ENCODE data around the gene SMG5.

The SMG5 gene

DNA sequence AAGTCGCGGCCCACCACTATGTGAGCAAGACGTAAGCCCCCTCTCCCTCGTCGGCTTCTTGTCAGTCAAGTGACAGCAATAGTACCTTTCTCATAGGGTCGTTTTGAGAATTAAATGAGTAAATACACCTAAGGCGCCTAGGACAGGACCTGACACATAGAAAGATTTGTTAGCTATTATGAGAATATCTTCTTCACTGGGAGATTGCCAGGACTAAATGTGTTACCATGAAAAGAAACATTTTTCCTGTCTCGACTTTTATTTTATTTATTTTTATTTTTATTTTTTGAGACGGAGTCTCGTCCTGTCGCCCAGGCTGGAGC lies 69.0 kb downstream of the SMG5 start:
- DNase-seq, result no peak

DNA sequence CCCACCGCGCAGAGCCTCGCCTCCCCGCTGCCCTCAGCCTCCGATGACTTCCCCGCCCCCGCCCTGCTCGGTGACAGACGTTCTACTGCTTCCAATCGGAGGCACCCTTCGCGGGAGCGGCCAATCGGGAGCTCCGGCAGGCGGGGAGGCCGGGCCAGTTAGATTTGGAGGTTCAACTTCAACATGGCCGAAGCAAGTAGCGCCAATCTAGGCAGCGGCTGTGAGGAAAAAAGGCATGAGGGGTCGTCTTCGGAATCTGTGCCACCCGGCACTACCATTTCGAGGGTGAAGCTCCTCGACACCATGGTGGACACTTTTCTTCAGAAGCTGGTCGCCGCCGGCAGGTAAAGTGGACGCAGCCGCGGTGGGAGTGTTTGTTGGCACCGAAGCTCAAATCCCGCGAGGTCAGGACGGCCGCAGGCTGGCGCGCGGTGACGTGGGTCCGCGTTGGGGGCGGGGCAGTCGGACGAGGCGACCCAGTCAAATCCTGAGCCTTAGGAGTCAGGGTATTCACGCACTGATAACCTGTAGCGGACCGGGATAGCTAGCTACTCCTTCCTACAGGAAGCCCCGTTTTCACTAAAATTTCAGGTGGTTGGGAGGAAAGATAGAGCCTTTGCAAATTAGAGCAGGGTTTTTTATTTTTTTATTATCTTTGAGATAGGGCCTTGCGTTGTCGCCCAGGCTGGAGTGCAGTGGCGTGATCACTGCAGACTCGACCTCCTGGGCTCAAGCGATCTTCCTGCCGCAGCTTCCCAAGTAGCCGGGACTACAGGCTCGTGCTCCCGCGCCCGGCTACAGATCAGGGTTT lies 69.6 kb downstream of the SMG5 start, which contains the start of gene PMF1:
PMF1 (plus strand) TSS at position 175 of the 811 bp plus-strand sequence; CDS start at position 184, 9 bp downstream.
- peak; percentile 98 for DNase-seq

DNA sequence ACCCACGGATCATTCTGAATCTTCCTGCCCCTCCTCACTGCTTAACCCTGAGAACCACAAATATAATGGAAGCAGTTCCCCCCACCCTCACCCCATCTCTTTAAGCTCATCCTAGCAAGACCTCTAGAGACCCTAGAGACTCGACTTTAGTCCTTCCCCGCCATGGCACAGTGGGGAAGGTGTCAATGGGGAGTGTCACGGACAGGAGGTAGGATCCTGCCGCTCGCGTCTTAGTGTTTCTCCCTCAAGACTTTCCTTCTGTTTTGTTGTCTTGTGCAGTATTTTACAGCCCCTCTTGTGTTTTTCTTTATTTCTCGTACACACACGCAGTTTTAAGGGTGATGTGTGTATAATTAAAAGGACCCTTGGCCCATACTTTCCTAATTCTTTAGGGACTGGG lies 70.5 kb downstream of the SMG5 start:
- DNase-seq, result no peak

DNA sequence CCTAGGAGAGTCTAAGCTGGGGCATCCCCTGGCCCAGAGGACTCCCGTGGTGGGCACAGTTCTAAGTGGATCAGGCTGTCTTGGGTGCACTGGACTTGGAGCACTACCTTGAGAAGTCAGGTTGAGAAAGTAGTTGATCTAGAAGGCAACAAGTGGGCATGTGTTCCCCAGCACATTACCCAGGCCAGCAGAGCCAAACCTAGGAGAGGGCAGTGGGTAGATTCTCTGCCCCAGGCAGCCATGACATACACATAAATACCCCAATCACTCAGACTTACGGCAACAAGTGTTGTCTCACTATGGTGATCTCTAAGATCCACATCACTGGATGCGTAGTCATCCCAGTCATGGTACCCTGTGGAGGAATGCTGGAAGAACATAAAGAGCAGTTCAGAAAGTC lies 71.4 kb downstream of the SMG5 start:
- DNase-seq, result no peak

DNA sequence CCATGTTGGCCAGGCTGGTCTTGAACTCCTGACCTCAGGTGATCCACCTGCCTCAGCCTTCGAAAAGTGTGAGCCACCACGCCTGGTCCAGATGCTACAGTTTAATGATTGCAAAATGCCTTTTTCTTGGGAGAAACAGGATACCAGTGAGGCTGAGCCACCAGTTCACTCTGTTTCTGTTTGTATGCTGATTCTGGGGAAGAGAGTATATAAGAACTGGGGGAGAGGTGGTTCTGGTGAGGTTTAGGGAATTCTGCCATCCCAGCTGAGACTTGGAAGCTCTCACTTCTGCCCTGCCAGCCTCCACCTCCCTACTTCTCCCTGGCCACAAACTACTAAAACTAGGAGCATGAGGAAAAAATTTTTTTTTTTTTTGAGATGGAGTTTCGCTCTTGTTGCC lies 77.9 kb downstream of the SMG5 start:
- no peak for DNase-seq

DNA sequence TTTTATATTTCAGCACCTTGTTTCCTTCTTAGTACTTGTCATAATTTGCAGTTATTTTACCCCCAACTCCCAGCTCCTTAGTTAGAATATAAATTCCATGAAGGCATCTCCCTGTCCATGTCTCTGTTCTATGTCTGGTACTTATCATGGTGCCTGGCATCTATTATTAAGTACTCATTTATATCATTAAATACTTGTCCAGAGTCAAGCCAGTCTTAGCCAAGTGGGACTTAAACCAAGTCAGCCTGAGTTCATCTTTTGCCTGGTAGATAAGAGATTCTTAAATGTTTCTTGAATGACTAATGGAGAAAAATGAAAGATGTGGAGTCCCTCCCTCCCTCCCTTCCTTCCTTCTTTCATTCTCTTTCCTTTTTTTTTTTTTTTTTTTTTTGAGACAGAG lies 79.3 kb downstream of the SMG5 start:
- DNase-seq, result no peak

DNA sequence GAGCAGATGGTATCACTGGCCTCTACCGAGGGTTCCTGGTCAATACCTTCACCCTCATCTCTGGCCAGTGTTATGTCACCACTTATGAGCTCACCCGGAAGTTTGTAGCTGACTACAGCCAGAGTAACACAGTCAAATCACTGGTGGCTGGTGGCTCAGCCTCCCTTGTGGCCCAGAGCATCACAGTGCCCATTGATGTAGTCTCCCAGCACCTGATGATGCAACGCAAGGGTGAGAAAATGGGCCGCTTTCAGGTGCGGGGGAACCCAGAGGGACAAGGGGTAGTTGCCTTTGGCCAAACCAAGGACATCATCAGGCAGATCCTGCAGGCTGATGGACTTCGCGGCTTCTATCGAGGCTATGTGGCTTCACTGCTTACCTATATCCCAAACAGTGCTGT lies 82.6 kb downstream of the SMG5 start:
- DNase-seq, result no peak

Data from NCI-H510A treated with DMSO at 0.1 percent for 48 hours (cell line).